GM21515 (cell line): ENCODE data around the gene MTRF1.
"Not testable (repeated sequence)": the region's sequence is repeated elsewhere in the genome, so short reads cannot be mapped to it uniquely, and the experiment has no call there.

ENCODE experiments used
- ATAC-seq: cut with Tn5 transposase; IDR thresholded peaks from one replicate; pipeline ENCODE4 v1.9.1; 2021; ENCODE audit not compliant: unreplicated experiment

Gene MTRF1

DNA sequence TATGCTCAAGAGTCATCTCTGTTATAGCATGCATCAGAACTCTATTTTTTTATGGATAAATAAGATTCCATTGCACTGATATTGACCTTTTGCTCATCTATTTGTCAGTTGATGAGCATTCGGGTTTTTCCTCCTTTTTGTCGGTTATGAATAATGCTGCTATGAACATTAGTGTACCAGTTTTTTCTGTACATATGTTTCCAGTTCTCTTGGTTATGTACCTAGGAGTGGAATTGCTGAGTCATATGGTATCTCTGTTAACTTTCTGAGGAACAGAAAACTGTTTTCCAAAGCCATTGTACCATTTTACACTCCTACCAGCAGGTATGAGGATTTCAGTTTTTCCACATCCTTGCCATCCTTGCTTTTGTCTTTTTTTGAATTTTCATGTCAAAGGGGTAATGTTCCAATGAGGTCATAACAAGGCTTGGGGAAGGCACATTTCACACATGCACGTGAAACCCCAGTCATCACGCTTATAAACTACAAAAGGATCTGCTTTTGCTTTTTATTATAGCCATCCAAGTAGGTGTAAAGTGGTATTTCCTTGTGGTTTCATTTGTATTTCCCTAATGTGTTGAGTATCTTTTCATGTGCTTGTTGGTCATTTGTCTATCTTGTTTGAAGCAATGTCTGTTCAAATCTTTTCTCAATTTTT lies 83.7 kb downstream of the MTRF1 start:
- ATAC-seq: no peak

- no peak for ATAC-seq
Observed at GRCh38 chr13:41178040-41178439, 85.3 kb downstream of the MTRF1 start.

DNA sequence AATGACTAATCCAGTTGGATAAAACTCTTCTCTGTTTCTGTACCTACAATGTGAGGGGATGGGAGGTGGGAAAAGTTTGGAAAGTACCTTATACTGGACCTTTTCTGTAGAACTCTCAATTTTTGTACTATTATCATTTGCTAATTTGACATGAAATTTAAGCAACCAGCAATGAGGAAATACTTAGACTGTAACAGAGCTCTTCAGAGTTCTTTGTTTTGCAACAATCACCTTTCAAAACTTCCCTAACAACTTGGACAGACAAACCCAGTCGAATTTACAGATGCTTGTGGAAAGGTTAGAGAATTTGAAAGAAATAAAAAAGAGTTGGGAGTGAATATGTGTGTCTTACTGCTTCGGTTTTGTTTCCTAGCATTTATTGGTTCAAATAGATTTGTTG lies 85.8 kb downstream of the MTRF1 start:
- no peak for ATAC-seq

DNA sequence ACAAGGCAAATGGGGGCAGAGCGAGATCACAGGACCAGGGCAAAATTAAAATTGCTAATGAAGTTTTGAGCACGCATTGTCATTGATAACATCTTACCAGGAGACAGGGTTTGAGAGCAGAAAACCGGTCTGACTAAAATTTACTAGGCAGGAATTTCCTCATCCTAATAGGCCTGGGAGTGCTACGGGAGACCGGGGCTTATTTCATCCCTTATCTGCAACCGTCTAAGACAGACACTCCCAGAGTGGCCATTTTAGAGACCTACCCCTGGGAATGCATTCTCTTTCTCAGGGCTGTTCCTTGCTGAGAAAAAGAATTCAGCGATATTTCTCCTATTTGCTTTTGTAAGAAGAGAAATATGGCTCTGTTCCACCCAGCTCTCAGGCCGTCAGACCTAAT lies 87.8 kb downstream of the MTRF1 start:
- not testable (repeated sequence) for ATAC-seq
